Panc1 (cell line): ENCODE data around the gene ATP2C1.

Source experiments
- CTCF ChIP-seq: fragments of 450-650 bp; IDR thresholded peaks from 2 replicates; pipeline ENCODE4 v1.5.1; 2017; ENCODE audit warnings: mild to moderate bottlenecking
- POLR2AphosphoS5 ChIP-seq: IDR thresholded peaks from 2 replicates; pipeline ENCODE4 v1.6.1; 2012; ENCODE audit warnings: mild to moderate bottlenecking, low read depth, low read length, moderate library complexity
- REST ChIP-seq, 2 experiments: IDR thresholded peaks; 2 replicates each; pipeline ENCODE4 v1.6.1; 2011 to 2012; ENCODE audit warnings: low read depth in 2 of 2, control low read depth in 1 of 2, low read length in 1 of 2, mild to moderate bottlenecking in 1 of 2, moderate library complexity in 1 of 2; ENCODE audit not compliant: insufficient read depth in 1 of 2
- SIN3A ChIP-seq: IDR thresholded peaks from 2 replicates; pipeline ENCODE4 v1.6.1; 2012; ENCODE audit warnings: low read depth, mild to moderate bottlenecking, low read length, moderate library complexity, borderline replicate concordance; ENCODE audit not compliant: insufficient read depth
- TCF7L2 ChIP-seq: IDR thresholded peaks from 2 replicates; pipeline ENCODE4 v1.6.1; 2011; ENCODE audit warnings: mild to moderate bottlenecking, low read depth, low read length, inconsistent platforms

GRCh38 chr3:130904491-130904890 is 10.6 kb downstream of the ATP2C1 start:
- TF ChIP-seq CTCF (no peak), REST (IDR thresholded peaks at IDR 0.05; ENCODE audit: insufficient read depth in 1 of 2, low read depth in 2 of 2, low read length in 1 of 2) (no peak), POLR2AphosphoS5 (no peak), TCF7L2 (no peak), SIN3A (no peak)
